Transverse colon (tissue), 4 donors: ENCODE data around the gene ELANE. TPM values are rescaled to one million over a fixed set of nuclear protein-coding genes. Genes with fewer than 3 reads are reported as not detected.
A peak's percentile ranks its signal among the peaks of the same experiment; 100 is the strongest.
"Not testable (repeated sequence)": the region's sequence is repeated elsewhere in the genome, so short reads cannot be mapped to it uniquely, and the experiment has no call there.

Experiments
- DNase-seq: peaks from one replicate; pipeline ENCODE4 v3.0.0-alpha.2; 2019
- H3K27ac ChIP-seq, 4 donors: fragments of 200-600 bp; sonication (generic); 2 replicates each; pipeline ENCODE4 v1.5.1; 2016 to 2018; ENCODE audit warnings: inconsistent platforms in 4 of 4
- H3K27me3 ChIP-seq: fragments of 200-600 bp; sonication (generic); 2 replicates; pipeline ENCODE4 v1.5.1; 2017; ENCODE audit warnings: inconsistent platforms
- H3K36me3 ChIP-seq, 4 donors: fragments of 200-600 bp; sonication (generic); 2 replicates each; pipeline ENCODE4 v1.5.1; 2017 to 2019; ENCODE audit warnings: inconsistent platforms in 4 of 4
- H3K4me1 ChIP-seq, 4 donors: fragments of 200-600 bp; sonication (generic); 2 replicates each; pipeline ENCODE4 v1.5.1; 2017 to 2020; ENCODE audit warnings: inconsistent platforms in 4 of 4
- H3K4me3 ChIP-seq, 4 donors: fragments of 200-600 bp; sonication (generic); 1 replicate in 1 of 4; 2 replicates in 3 of 4; pipeline versions ENCODE4 v1.5.1 to v1.6.1; 2017 to 2019; ENCODE audit warnings: inconsistent platforms in 4 of 4
- H3K9me3 ChIP-seq, 2 donors: fragments of 200-600 bp; sonication (generic); 2 replicates each; pipeline ENCODE4 v1.5.1; 2017 to 2019; ENCODE audit warnings: inconsistent platforms in 2 of 2
- CTCF ChIP-seq, 5 experiments: fragments of 200-600 bp in 3 of 5; fragments of 450-650 bp in 2 of 5; sonication (generic) in 3 of 5; IDR thresholded peaks; 1 replicate in 2 of 5; 2 replicates in 3 of 5; pipeline ENCODE4 v1.5.1; 2016 to 2017; ENCODE audit warnings: antibody characterized with exemption in 5 of 5, inconsistent platforms in 3 of 5, mild to moderate bottlenecking in 2 of 5, moderate library complexity in 1 of 5
- EP300 ChIP-seq: sonication (generic); formaldehyde crosslinking; IDR thresholded peaks from one replicate; pipeline ENCODE4 v1.6.1; 2017; ENCODE audit warnings: antibody characterized with exemption, low read depth
- POLR2A ChIP-seq: fragments of 450-650 bp; IDR thresholded peaks from one replicate; pipeline ENCODE4 v1.6.1; 2016; ENCODE audit warnings: antibody characterized with exemption, mild to moderate bottlenecking, moderate library complexity
- POLR2AphosphoS5 ChIP-seq, 3 donors: sonication (generic); formaldehyde crosslinking; IDR thresholded peaks; one replicate each; pipeline ENCODE4 v1.6.1; 2016; ENCODE audit warnings: antibody characterized with exemption in 3 of 3
- WGBS, 2 donors: methylation state at CpG; one replicate each; pipeline ENCODE4 v1.1.5; 2018; ENCODE audit warnings: low coverage in 1 of 2; 5-methylcytosine and 5-hydroxymethylcytosine counted together
- in situ Hi-C, 4 donors: fragments of 200-750 bp; cut with MboI; loops; one replicate each; pipeline versions ENCODE4 v1.15.0 to v1.15.1; 2017; ENCODE audit warnings: low sequenced_read_pairs in 3 of 4, low pct_ligation_motif_present in 1 of 4, low pct_unique_long_range_greater_than_20kb in 1 of 4
- intact Hi-C: fragments of 100-400 bp; cut with DNase I; formaldehyde crosslinking; loops from one replicate; pipeline ENCODE4 v1.15.1; 2023; ENCODE audit warnings: low total_unique reads
- total RNA-seq, 4 donors: library from RNA; depleted of rRNA; stranded (reverse); fragments of >200 nt; gene quantifications; one replicate each; pipeline ENCODE4 v1.1.0, GENCODE V29; 2016

ELANE gene
- total RNA-seq, 4 donors from 2014 or later, result 0.79 to 2.2 TPM; not detected in 2

GRCh38 chr19:848386-848921 is 3.6 kb upstream of the ELANE start:
- DNase-seq, result no peak
- H3K4me3 ChIP-seq, result no peak overlapping the region
- H3K4me1 ChIP-seq, result peaks cover 3 to 19% (median 9%) of the 10 kb centered on the region in 4 donors
- TF ChIP-seq CTCF (IDR thresholded peaks at IDR 0.05) (no peak), POLR2A (no peak), EP300 (no peak), POLR2AphosphoS5 (IDR thresholded peaks at IDR 0.05) (no peak)
- no peak overlapping the region for H3K27ac ChIP-seq
- in situ Hi-C loops, result no loop called here
- peaks cover 90% of the 10 kb centered on the region for H3K27me3 ChIP-seq
- no peaks in the 10 kb centered on the region for H3K9me3 ChIP-seq
- H3K36me3 ChIP-seq, result no peaks in the 10 kb centered on the region
- intact Hi-C loops, result loop anchor here (10.0 kb wide), 1 partner anchor 74 kb away; no protein-coding TSS in a partner anchor
- 34% methylated on average over 12 of the region's 12 CpGs; no CpG with 5 or more reads in 1 of the 2 donors for WGBS, 2 donors

DNA sequence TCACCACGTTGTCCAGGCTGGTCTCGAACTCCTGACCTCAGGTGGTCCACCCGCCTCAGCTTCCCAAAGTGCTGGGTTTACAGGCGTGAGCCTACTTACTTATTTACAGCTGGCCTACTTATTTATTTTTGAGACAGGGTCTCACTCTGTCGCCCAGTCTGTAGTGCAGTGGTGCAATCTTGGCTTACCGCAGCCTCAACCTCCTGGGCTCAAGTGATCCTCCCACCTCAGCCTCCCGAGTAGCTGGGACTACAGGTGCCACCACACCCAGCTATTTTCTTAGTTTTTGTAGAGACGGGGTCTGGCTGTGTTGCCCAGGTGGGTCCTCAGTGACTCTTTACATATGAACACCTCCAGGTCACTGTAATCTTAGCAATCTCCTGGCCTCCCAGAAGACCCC is 2.9 kb upstream of the ELANE start:
- H3K27ac ChIP-seq, H3K9me3 ChIP-seq, in situ Hi-C loops, DNase-seq, H3K36me3 ChIP-seq, H3K4me3 ChIP-seq: not testable (repeated sequence)
- peaks cover 88% of the 10 kb centered on the region for H3K27me3 ChIP-seq
- WGBS, 2 donors, result 63% methylated on average over 8 of the region's 8 CpGs; no CpG with 5 or more reads in 1 of the 2 donors
- peaks cover 0 to 13% (median 3%) of the 10 kb centered on the region in 4 donors for H3K4me1 ChIP-seq
- intact Hi-C loops, result loop anchor here (10.0 kb wide), 1 partner anchor 74 kb away; no protein-coding TSS in a partner anchor

DNA sequence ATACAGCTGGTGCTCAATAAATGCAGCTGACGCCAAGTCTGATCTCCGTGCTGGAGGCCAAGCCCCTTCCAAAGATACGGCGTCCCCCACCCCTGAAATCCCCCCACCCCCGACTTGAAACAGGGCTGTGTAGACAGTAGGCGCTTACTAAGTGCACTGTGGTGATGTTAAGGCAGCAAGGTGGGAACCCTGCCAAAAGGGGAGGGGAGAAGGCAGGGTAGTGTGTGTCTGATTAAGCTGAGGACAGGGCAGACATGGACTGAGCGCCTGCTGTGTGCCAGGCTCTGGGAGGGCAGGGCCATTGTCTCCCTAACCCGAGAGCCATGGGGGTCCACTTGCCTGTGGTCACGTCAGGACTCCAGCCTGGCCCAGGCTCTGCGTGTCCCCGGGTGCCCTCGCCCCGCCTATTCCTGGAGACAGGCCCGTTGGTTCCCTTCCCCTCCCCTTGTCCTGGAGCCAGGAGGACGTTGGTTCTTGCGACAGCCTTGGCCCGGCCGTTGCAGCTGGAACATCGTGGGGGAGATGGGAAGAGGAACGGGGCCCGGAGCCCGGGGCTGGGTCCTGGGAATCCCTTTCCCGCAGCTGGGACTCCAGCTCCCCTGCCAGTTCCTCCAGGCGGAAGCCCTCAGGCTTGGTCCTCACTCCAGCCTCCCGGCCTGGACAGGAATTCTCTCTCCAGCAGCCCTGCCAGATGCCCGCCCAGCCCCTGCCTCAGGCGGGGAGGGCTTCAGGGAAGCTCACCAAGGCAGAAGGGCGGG is 1.7 kb upstream of the ELANE start:
- in situ Hi-C loops (loop anchor here in 3 of 4 donors (10.0 to 25.0 kb wide), 5 partner anchors 74 to 137 kb away; partner anchors contain the start of genes WDR18 (in 2 of the 3) and ARID3A (in 1 of the 3)), intact Hi-C loops (no loop called here)
- Histone ChIP-seq H3K27ac (peak overlapping the region; percentile 62 to 87 (median 78)), H3K9me3 (no peaks in the 10 kb centered on the region), H3K4me1 (peaks cover 0 to 13% (median 3%) of the 10 kb centered on the region in 4 donors), H3K36me3 (no peaks in the 10 kb centered on the region), H3K27me3 (peaks cover 78% of the 10 kb centered on the region), H3K4me3 (no peak overlapping the region)
- peak; percentile 82 for DNase-seq
- TF ChIP-seq CTCF (IDR thresholded peaks at IDR 0.05) (no peak), POLR2A (no peak), EP300 (peak; percentile 89), POLR2AphosphoS5 (IDR thresholded peaks at IDR 0.05) (peak; percentile 65 to 84 (median 79))
- 21% methylated on average over 19 of the region's 28 CpGs; no CpG with 5 or more reads in 1 of the 2 donors for WGBS, 2 donors

DNA sequence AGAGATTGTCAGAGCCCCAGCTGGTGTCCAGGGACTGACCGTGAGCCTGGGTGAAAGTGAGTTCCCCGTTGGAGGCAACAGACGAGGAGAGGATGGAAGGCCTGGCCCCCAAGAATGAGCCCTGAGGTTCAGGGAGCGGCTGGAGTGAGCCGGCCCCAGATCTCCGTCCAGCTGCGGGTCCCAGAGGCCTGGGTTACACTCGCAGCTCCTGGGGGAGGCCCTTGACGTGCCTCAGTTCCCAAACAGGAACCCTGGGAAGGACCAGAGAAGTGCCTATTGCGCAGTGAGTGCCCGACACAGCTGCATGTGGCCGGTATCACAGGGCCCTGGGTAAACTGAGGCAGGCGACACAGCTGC is 1.1 kb upstream of the ELANE start:
- H3K36me3 ChIP-seq, result no peaks in the 10 kb centered on the region
- peaks cover 0 to 13% (median 3%) of the 10 kb centered on the region in 4 donors for H3K4me1 ChIP-seq
- no peaks in the 10 kb centered on the region for H3K9me3 ChIP-seq
- TF ChIP-seq POLR2A (no peak), CTCF (IDR thresholded peaks at IDR 0.05) (no peak)
- no peak for DNase-seq
- H3K27me3 ChIP-seq, result peaks cover 73% of the 10 kb centered on the region
- intact Hi-C loops (no loop called here), in situ Hi-C loops (loop anchor here in 3 of 4 donors (10.0 to 25.0 kb wide), 5 partner anchors 74 to 136 kb away; partner anchors contain the start of genes WDR18 (in 2 of the 3) and ARID3A (in 1 of the 3))
- peak overlapping the region; percentile 62 to 87 (median 78) for H3K27ac ChIP-seq
- H3K4me3 ChIP-seq, result no peak overlapping the region
- WGBS, 2 donors, result 32% methylated on average over 13 of the region's 13 CpGs; no CpG with 5 or more reads in 1 of the 2 donors
